Inferior parietal cortex (tissue), 1 donor: ENCODE measurements around the gene SRPK3.
"Not testable (repeated sequence)": the region's sequence is repeated elsewhere in the genome, so short reads cannot be mapped to it uniquely, and the experiment has no call there.

Experiments
- DNase-seq: peaks from one replicate; pipeline ENCODE4 v3.0.0-alpha.2; 2016; ENCODE audit errors: extremely low spot score

The SRPK3 gene

GRCh38 chrX:153806999-153807575, 26.2 kb downstream of the SRPK3 start:
- no peak for DNase-seq

DNA sequence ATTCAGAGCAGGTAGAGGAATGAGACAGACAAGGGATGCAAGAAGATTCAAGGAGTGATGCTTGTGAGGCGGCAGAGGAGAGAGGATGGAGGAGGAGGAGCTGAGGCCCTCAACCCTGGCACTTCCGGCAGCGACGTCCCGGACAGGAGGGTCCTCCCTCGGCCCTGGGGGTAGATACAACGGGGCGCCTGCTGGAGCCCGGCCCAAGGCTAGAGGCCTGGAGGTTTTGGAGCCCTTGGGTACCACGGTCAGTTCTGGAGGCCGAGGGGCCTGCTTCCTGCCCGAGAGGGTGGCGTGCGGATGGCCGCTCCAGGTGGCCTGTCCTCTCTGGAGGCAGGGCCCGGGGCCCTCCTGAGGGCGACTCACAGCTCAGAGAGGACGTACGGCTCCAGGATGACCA, 27.1 kb downstream of the SRPK3 start:
- no peak for DNase-seq

GRCh38 chrX:153812220-153812619, 31.4 kb downstream of the SRPK3 start:
- DNase-seq = no peak

GRCh38 chrX:153813161-153813560, 32.3 kb downstream of the SRPK3 start:
- no peak for DNase-seq

DNA sequence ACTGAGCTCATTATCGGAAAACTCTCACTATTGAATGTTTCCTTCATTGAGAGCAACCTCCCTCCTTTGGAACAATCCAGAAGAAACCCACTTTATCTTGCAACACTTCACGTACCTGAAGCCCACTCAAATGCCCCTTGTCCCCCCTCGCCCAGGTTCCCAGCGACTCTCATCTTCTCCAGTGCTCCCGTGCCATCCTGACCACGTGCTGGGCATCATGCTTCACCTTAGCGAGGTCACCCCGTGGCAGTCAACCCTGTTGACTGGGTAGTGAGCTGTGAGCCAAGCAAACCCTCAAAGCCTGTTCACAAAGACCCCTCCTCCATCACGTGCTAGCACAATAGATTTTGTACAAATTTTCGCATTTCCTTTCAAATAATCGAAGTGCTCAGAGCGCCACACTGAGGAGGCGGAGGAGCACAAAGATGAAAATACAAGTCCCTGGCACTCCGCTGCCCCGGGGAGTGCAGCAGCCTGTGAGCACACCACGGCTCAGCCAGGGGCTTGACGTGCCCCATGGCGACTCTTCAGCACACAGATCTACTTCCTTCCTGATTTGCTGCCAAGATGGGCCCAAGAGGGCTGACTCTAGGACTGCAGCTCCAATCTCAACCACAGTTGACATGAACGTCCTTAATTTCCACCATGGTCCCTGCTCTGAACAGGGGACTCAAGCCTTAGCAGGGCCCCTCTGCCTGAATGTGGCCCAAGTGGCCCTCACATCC, 33.9 kb downstream of the SRPK3 start:
- DNase-seq = no peak

- DNase-seq = no peak
Observed at GRCh38 chrX:153816831-153817690, 36.2 kb downstream of the SRPK3 start.

DNA sequence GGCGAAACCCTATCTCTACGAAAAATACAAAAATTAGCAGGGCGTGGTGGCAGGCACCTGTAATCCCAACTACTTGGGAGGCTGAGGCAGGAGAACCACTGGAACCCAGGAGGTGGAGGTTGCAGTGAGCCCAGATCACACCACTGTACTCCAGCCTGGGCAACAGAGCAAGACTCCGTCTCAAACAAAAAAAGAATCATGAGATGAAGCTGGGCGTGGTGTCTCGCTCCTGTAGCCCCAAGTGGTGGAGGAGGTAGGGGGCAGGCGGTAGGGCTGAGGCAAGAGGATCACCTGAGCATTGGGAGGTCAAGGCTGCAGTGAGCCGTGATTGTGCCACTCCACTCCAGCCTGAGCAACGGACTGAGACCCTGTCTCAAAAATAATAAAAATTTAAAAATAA, 37.2 kb downstream of the SRPK3 start:
- DNase-seq = not testable (repeated sequence)

DNA sequence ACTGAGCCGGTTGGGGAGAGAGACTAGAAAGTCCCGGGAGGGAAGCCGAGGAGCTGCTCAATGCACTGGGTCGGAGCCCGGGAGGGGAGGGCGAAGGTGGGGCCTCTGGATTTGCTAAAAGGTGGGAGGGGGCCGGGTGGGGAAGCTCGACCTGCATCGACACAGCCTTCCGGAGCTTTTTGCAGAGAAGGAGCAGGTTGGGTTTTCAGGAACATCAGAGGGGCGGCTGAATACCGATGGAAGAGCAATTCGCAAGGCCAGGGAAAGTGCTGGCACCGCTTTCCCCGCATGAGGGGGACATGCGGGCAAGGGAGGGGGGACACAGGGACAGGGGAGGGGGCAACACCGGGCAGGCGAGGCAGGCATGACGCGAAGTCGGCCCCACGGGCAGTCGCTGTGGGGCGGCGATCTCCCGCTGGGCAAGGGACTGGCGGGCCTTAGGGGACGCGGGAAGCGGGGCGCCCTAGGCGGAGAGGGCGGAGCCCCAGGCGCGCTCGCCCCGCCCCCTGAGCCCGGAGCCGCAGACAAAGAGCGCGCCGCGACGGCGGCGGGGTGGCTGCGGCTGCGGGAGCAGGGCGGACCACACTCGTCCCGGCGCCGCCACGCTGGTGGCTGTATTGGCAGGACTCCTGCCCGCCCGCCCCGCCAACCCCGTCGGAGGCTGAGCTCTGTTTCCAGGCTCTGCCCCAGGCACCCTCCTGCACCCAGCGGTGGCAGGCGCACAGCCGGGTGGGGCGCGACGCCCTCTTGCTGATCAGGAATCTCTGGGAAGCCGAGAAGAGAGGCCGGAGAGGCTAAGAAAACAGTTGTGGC, 37.9 kb downstream of the SRPK3 start:
- no peak for DNase-seq

DNA sequence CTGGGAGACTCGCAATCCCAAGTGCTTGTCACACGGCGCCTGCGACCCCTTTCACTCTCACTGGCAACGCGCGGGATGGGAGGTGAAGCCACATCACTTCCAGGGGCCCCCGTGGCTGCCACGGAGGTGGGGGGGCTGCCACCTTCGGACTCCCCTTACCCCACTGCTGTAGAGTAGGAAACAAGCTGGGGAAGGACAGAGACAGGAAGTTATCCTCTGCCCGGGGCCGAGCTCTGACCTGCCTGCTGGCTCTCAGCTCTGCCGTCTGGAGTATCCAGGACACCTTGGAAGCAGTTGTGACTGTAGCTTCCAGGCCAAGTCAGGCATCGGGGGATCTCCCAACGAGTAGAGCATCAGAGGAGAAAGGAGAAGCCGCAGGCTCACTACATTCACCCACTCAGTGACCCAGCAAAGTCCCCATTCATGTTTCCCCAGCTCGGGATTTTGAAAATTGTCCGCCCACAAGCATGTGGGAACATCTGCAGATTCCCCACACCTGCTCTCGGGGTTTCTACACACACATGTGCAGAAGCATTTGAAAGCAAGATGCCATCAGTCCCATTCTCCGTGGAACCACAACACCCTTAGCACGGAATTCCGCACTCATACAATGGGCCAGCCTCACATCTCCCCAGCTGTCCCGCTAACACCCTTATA, 38.7 kb downstream of the SRPK3 start:
- DNase-seq = no peak

DNA sequence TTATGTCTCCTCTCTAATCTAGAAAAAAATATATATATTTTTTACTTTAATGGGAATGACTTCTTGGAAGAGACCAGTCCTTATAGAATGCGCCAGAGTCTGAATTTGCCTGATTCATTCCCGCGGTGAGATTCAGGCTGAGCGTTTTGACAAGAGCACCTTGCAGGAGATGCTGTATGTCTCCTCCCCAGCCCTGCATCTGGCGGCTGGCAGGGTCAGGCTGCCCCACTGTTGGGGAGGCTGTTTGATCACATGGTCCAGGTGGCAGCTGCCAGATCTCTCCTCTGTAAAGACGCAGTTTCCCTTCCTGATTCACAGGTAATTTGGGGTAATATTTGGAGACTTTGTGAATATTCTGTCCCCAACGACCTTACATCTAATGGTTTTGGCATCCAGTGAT, 39.8 kb downstream of the SRPK3 start:
- no peak for DNase-seq

DNA sequence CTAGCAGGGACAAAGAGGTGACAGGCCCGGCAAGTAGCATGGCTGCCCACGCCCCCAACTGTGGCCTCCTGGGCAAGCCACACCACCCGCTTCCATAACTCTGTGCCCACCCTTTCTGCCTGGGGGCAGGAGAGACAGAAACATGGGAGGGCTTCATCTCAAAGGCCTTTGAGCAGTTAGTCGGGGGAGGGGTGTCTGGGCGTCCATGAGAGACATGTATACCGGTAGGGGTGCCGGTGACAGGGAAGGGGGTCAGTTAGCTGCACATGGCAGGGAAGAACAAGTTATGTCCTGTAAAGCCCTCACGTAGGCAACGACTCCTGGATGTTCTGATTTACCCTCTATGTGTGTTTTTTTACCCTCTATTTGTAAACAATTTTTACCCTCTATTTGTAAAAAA, 40.2 kb downstream of the SRPK3 start:
- no peak for DNase-seq

GRCh38 chrX:153824348-153824747, 43.5 kb downstream of the SRPK3 start:
- no peak for DNase-seq

GRCh38 chrX:153825042-153825441, 44.2 kb downstream of the SRPK3 start:
- no peak for DNase-seq

GRCh38 chrX:153827016-153827415, 46.2 kb downstream of the SRPK3 start:
- no peak for DNase-seq

DNA sequence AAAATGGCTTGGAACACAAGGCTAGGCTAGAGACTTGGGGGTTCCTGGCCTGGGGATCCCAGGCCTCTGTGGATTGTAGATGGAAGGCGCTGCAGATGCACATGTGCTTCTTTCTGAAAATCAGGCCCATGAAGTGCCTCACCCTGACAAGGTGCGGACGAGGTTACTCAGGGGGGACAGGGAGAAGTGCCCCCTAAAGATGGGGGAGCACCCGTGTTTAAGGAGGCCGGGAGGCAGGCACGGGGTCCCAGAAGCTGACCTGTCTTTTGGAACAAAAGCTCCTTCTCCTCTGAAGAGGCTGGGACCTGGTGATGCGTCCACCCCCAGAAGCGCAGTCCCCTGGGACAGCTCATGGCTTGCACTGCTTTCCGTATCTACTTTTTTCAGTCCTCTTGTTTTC, 47.1 kb downstream of the SRPK3 start:
- DNase-seq = no peak

DNA sequence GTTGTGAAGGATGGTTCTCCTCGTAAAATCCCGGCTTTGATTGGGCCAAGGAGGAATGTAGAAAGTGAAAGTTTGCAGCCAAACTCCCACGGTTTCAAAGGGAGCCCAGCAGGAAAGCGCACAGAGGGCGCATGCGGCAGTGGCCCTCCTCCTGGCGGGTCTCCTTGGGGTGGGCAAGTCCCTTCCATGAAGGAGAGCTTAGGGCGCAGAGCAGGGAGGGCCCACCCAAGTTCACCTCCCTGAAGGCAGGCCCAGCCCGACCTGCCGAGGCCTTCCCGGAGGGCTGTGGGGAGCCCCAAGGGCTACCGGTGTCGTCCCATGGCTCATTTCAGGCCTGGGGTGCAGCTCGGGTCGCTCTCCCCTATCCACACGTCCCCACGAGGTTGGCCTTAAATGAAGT, 47.5 kb downstream of the SRPK3 start:
- no peak for DNase-seq

- no peak for DNase-seq
Observed at GRCh38 chrX:153828723-153829548, 48.1 kb downstream of the SRPK3 start.

GRCh38 chrX:153829549-153829798, 48.6 kb downstream of the SRPK3 start:
- no peak for DNase-seq

- DNase-seq = no peak
Observed at GRCh38 chrX:153829799-153830639, 49.2 kb downstream of the SRPK3 start, which contains the start of gene PDZD4. PDZD4 (minus strand) TSS chrX:153830544; CDS start chrX:153830298, 246 bp downstream.
